HL-60 (cell line): ENCODE results near the gene TNS2.
"Not testable (repeated sequence)": the region's sequence is repeated elsewhere in the genome, so short reads cannot be mapped to it uniquely, and the experiment has no call there.

ENCODE experiments used
- GABPA ChIP-seq: IDR thresholded peaks from 2 replicates; pipeline ENCODE4 v1.6.1; 2012; ENCODE audit warnings: low read depth
- POLR2AphosphoS5 ChIP-seq: IDR thresholded peaks from 2 replicates; pipeline ENCODE4 v1.6.1; 2012; ENCODE audit warnings: low read depth
- TF ChIP-seq, protein P1 (sequence below): IDR thresholded peaks from one replicate; pipeline ENCODE4 v1.5.1; 2011; ENCODE audit warnings: low read length, control low read depth, inconsistent platforms; ENCODE audit not compliant: insufficient read depth

DNA sequence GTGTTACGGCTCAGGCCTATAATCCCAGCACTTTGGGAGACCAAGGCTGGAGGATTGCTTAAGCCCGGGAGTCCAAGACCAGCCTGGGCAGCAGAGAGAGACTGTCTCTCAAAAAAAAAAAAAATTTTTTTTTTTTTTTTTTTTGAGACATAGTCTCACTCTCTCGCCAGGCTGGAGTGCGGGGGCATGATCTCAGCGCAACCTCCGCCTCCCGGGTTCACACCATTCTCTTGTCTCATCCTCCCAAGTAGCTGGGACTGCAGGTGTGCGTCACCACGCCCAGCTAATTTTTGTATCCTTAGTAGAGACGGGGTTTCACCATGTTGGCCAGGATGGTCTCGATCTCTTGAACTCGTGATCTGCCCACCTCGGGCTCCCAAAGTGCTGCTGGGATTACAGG is 22.9 kb upstream of the TNS2 start:
- not testable (repeated sequence) for TF ChIP-seq POLR2AphosphoS5, GABPA
- TF ChIP-seq, protein P1, sequence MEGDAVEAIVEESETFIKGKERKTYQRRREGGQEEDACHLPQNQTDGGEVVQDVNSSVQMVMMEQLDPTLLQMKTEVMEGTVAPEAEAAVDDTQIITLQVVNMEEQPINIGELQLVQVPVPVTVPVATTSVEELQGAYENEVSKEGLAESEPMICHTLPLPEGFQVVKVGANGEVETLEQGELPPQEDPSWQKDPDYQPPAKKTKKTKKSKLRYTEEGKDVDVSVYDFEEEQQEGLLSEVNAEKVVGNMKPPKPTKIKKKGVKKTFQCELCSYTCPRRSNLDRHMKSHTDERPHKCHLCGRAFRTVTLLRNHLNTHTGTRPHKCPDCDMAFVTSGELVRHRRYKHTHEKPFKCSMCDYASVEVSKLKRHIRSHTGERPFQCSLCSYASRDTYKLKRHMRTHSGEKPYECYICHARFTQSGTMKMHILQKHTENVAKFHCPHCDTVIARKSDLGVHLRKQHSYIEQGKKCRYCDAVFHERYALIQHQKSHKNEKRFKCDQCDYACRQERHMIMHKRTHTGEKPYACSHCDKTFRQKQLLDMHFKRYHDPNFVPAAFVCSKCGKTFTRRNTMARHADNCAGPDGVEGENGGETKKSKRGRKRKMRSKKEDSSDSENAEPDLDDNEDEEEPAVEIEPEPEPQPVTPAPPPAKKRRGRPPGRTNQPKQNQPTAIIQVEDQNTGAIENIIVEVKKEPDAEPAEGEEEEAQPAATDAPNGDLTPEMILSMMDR = not testable (repeated sequence)
